ENCODE data around the gene CTRL.

DNA sequence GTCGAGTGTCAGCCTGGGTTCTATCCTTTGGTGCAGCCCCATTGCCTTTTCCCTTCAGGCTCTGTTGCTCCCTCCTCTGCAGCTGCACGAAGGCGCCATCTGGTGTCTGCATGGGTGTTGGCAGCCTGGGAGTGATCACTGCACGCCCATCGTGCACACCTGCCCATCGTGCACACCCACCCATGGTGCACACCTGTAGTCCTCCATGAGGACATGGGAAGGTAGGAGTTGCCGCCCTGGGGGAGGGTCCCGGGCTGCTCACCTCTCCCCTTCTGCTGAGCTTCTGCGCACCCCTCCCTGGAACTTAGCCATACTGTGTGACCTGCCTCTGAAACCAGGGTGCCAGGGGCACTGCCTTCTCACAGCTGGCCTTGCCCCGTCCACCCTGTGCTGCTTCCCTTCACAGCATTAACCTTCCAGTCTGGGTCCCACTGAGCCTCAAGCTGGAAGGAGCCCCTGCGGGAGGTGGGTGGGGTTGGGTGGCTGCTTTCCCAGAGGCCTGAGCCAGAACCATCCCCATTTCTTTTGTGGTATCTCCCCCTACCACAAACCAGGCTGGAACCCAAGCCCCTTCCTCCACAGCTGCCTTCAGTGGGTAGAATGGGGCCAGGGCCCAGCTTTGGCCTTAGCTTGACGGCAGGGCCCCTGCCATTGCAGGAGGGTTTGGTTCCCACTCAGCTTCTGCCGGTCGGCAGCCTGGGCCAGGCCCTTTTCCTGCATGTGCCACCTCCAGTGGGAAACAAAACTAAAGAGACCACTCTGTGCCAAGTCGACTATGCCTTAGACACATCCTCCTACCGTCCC, 2.9 kb downstream of the CTRL start:
- TF ChIP-seq, protein P1, sequence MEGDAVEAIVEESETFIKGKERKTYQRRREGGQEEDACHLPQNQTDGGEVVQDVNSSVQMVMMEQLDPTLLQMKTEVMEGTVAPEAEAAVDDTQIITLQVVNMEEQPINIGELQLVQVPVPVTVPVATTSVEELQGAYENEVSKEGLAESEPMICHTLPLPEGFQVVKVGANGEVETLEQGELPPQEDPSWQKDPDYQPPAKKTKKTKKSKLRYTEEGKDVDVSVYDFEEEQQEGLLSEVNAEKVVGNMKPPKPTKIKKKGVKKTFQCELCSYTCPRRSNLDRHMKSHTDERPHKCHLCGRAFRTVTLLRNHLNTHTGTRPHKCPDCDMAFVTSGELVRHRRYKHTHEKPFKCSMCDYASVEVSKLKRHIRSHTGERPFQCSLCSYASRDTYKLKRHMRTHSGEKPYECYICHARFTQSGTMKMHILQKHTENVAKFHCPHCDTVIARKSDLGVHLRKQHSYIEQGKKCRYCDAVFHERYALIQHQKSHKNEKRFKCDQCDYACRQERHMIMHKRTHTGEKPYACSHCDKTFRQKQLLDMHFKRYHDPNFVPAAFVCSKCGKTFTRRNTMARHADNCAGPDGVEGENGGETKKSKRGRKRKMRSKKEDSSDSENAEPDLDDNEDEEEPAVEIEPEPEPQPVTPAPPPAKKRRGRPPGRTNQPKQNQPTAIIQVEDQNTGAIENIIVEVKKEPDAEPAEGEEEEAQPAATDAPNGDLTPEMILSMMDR (conservative IDR thresholded peaks at IDR 0.05 in 1 of 2, IDR thresholded peaks at IDR 0.05 in 1 of 2; ENCODE audit: extremely low read depth in 1 of 2, insufficient read depth in 1 of 2, low read depth in 1 of 2, low read length in 2 of 2) = peak; percentile 94 to 95
- TF ChIP-seq EZH2 (IDR thresholded peaks at IDR 0.05; ENCODE audit: borderline replicate concordance, low read length) = no peak
